Colonic mucosa (tissue), 4 donors: ENCODE data around the gene PERM1. TPM values are rescaled to one million over a fixed set of nuclear protein-coding genes. Genes with fewer than 3 reads are reported as not detected.
"Not testable (repeated sequence)": the region's sequence is repeated elsewhere in the genome, so short reads cannot be mapped to it uniquely, and the experiment has no call there.

Source experiments
- DNase-seq: peaks from one replicate; pipeline ENCODE4 v3.0.0-alpha.2; 2020
- H3K27ac ChIP-seq: fragments of 200-600 bp; one replicate; pipeline ENCODE4 v1.8.0; 2021
- H3K27me3 ChIP-seq: fragments of 200-600 bp; one replicate; pipeline ENCODE4 v1.8.0; 2021
- H3K36me3 ChIP-seq: fragments of 200-600 bp; one replicate; pipeline ENCODE4 v1.8.0; 2021
- H3K4me1 ChIP-seq: fragments of 200-600 bp; one replicate; pipeline ENCODE4 v1.8.0; 2021; ENCODE audit warnings: mild to moderate bottlenecking
- H3K4me3 ChIP-seq: fragments of 200-600 bp; one replicate; pipeline ENCODE4 v1.8.0; 2021
- H3K9ac ChIP-seq, 2 donors: one replicate each; pipeline ENCODE4 v1.7.0; 2013; ENCODE audit warnings: control low read depth in 2 of 2, low read depth in 2 of 2, low read length in 2 of 2
- H3K9me3 ChIP-seq: fragments of 200-600 bp; one replicate; pipeline ENCODE4 v1.8.0; 2021
- CTCF ChIP-seq: fragments of 200-600 bp; IDR thresholded peaks from one replicate; pipeline ENCODE4 v1.8.0; 2022; ENCODE audit warnings: antibody characterized with exemption, mild to moderate bottlenecking
- intact Hi-C: fragments of 100-400 bp; cut with DNase I; formaldehyde crosslinking; loops from one replicate; pipeline ENCODE4 v1.14.1; 2022
- total RNA-seq, 2 donors: library from RNA; stranded (reverse); fragmentation: NEBNext Ultra II Directional in 1 of 2; extraction: Animal tissue kit (Norgen Biotek cat#: 25700) in 1 of 2; gene quantifications; one replicate each; pipeline ENCODE4 v1.2.1, GENCODE V29; 2021
- donor health status: healthy.
- donor health status: DM: no; HTN: no; CAD: no.
- donor health status: DM: no; HTN: no; CAD: no.

Gene PERM1
- total RNA-seq, 2 donors from 2014 or later = not detected

DNA sequence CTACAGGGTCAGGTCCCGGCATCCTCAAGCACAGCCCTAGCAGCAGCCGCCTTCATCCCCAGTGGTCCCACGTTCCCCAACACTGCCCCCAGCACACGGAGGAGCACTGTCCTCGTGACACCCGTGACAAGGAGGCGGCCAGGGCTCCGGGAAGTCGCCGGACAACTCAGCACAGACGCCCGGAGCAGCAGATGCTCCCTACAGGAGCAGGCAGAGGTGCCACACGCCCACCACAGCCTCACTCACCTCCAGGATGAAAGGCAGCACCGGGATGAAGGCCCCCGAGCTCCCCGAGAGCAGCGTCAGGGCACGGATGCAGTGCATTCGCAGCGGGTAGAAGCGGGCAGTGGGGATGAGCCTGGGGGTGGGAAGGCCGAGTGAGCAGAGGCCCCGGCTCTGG is 31.0 kb downstream of the PERM1 start:
- Histone ChIP-seq H3K36me3 (peaks cover 11% of the 10 kb centered on the region), H3K27ac (no peak overlapping the region), H3K4me1 (no peaks in the 10 kb centered on the region), H3K9ac (no peak overlapping the region), H3K9me3 (no peaks in the 10 kb centered on the region), H3K4me3 (no peak overlapping the region), H3K27me3 (no peaks in the 10 kb centered on the region)
- intact Hi-C loops = no loop called here
- TF ChIP-seq CTCF = no peak
- no peak for DNase-seq

- intact Hi-C loops = no loop called here
- Histone ChIP-seq H3K9me3 (no peaks in the 10 kb centered on the region), H3K27me3 (no peaks in the 10 kb centered on the region), H3K4me1 (no peaks in the 10 kb centered on the region), H3K27ac (no peak overlapping the region), H3K4me3 (no peak overlapping the region), H3K36me3 (peaks cover 11% of the 10 kb centered on the region), H3K9ac (no peak overlapping the region)
- no peak for TF ChIP-seq CTCF
- DNase-seq = no peak
These were observed 31.6 kb downstream of the PERM1 start for GRCh38 chr1:950268-950667.

- Histone ChIP-seq H3K4me1 (no peaks in the 10 kb centered on the region), H3K9me3 (no peaks in the 10 kb centered on the region), H3K9ac (no peak overlapping the region), H3K4me3 (no peak overlapping the region), H3K36me3 (peaks cover 4% of the 10 kb centered on the region), H3K27me3 (peaks cover 2% of the 10 kb centered on the region), H3K27ac (no peak overlapping the region)
- no peak for TF ChIP-seq CTCF
- intact Hi-C loops = no loop called here
- DNase-seq = no peak
These were observed 33.9 kb downstream of the PERM1 start for GRCh38 chr1:947958-948357.

GRCh38 chr1:946811-947210 is 35.1 kb downstream of the PERM1 start:
- H3K4me1 ChIP-seq, DNase-seq, H3K27ac ChIP-seq, H3K9me3 ChIP-seq, H3K4me3 ChIP-seq, H3K9ac ChIP-seq, intact Hi-C loops, H3K36me3 ChIP-seq: not testable (repeated sequence)
- peaks cover 13% of the 10 kb centered on the region for H3K27me3 ChIP-seq

- no peak for DNase-seq
- Histone ChIP-seq H3K27ac (no peak overlapping the region), H3K36me3 (no peaks in the 10 kb centered on the region), H3K9ac (no peak overlapping the region), H3K4me1 (peaks cover 7% of the 10 kb centered on the region), H3K27me3 (peaks cover 22% of the 10 kb centered on the region), H3K4me3 (no peak overlapping the region), H3K9me3 (no peaks in the 10 kb centered on the region)
- intact Hi-C loops = no loop called here
- TF ChIP-seq CTCF = no peak
These were observed 36.0 kb downstream of the PERM1 start for GRCh38 chr1:945688-946556.
